ENCODE results near the gene DISC1. TPM values are rescaled to one million over a fixed set of nuclear protein-coding genes. Genes with fewer than 3 reads are reported as not detected.

DISC1 gene
- polyA plus RNA-seq, 1 of the 3 experiments (the other 2 are of a cell fraction), result 1.7 TPM

DNA sequence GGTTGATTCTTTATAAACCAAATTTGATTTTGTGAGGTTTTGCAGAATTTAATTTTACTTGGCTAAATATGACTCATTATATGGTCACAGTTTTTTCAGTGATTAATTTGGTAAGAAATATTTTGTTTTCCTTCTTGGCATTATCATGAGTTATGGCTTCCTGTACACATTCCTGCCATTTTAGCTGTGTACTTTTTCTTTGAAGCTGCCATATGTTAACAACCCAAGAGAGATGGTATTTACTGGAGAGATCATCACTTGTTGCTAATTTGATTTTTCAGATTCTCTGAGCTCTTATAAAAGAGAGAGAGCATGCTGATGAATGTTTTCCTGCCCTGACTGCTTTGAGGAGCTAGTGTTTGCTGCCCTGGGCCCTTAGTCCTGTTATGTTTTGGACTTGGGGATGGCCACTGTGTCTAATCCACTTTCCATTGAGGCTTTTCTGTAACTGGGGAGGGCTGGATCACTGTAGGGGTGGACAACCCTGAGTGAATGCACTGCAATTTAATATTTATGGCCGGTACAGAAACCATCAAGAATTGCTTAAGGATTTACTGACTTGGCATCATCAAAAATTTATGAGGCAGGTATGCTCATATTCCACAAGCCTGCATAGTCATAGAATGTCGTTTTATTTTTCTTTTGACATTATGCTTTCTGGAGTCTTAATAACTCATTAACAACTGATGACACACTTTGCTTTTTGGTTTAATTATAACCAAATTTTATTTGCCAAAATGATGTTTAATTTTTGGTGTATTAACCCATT, 200.9 kb downstream of the DISC1 start (continued):
- TF ChIP-seq, protein P1, sequence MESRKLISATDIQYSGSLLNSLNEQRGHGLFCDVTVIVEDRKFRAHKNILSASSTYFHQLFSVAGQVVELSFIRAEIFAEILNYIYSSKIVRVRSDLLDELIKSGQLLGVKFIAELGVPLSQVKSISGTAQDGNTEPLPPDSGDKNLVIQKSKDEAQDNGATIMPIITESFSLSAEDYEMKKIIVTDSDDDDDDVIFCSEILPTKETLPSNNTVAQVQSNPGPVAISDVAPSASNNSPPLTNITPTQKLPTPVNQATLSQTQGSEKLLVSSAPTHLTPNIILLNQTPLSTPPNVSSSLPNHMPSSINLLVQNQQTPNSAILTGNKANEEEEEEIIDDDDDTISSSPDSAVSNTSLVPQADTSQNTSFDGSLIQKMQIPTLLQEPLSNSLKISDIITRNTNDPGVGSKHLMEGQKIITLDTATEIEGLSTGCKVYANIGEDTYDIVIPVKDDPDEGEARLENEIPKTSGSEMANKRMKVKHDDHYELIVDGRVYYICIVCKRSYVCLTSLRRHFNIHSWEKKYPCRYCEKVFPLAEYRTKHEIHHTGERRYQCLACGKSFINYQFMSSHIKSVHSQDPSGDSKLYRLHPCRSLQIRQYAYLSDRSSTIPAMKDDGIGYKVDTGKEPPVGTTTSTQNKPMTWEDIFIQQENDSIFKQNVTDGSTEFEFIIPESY (IDR thresholded peaks at IDR 0.05; ENCODE audit: borderline replicate concordance, low read depth), result peak; percentile 34; the same call in 1 of the 2 replicates
- TF ChIP-seq, protein P2, sequence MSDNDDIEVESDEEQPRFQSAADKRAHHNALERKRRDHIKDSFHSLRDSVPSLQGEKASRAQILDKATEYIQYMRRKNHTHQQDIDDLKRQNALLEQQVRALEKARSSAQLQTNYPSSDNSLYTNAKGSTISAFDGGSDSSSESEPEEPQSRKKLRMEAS (IDR thresholded peaks at IDR 0.05; ENCODE audit: low read depth), result peak; percentile 31; the same call in 1 of the 2 replicates
- TF ChIP-seq MEF2A (IDR thresholded peaks at IDR 0.05; ENCODE audit: borderline replicate concordance, low read depth), result peak; percentile 74; the same call in 1 of the 2 replicates
- peak; percentile 55 to 96 for TF ChIP-seq EP300 (IDR thresholded peaks at IDR 0.05; ENCODE audit: borderline replicate concordance in 1 of 2, low read depth in 1 of 2, low read length in 1 of 2)
- no peak for TF ChIP-seq MXI1 (IDR thresholded peaks at IDR 0.05; ENCODE audit: low read depth, low read length)
- TF ChIP-seq GATA2 (CRISPR knock-in tag; IDR thresholded peaks at IDR 0.05), result no peak

DNA sequence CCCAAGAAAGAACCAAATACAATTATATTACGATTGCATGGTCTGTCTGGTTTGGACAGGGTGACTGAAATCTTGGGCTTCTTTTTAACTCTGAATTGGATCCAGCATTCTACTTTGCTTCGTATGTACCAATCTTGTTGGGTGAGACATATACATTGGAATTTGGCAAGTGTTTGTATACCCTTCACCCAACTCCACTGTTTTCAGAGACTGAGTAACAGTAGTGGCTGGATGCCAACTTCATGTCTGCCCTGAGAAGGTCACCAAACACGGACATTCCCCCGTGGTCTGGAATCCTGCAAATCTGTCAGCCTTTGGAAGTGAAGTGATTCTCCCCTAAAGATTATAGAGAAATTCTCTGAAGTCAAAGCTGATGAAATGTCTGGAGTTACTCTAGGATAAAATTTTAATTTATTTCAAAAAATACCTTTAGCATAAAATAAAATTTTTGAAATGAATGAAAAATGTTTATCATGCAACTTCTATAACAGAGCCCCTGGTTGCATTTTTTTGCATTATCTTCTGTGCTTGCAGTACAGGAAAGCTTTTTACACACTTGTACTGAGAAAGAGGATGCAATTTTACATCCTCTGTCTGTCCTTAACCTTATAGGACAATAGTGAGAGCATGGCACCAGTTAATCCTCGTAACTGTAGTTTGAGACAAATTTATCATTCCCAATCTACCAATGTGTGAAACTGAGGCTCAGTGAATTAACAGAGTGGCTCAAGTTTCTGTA, 201.8 kb downstream of the DISC1 start:
- Histone ChIP-seq H3K9me2 (no peaks in the 10 kb centered on the region), H3K27me3 (ENCODE audit: insufficient read depth) (no peaks in the 10 kb centered on the region), H2AFZ (ENCODE audit: low read depth) (no peak overlapping the region), H3K27ac (ENCODE audit: low read depth in 2 of 2, low read length in 1 of 2) (peak overlapping the region; percentile 87 to 89), H3K79me2 (ENCODE audit: insufficient read depth) (no peaks in the 10 kb centered on the region), H3K36me3 (replicated peaks in 1 of 2; ENCODE audit: control insufficient read depth in 1 of 2, insufficient read depth in 2 of 2, low read length in 1 of 2) (no peaks in the 10 kb centered on the region), H3K4me3 (ENCODE audit: low read depth in 2 of 2, low read length in 1 of 2) (peak overlapping the region in 1 of 2 experiments; percentile 28; a peak in 1 of 4 replicates), H3K4me1 (ENCODE audit: control insufficient read depth in 1 of 2, insufficient read depth in 2 of 2, low read depth in 1 of 2, low read length in 1 of 2) (peaks cover 12 to 13% of the 10 kb centered on the region in 2 experiments; a peak in 3 of 4 replicates), H3F3A (replicated peaks; ENCODE audit: insufficient read depth) (peaks cover 21% of the 10 kb centered on the region), H3K9me3 (no peaks in the 10 kb centered on the region), H3K9ac (peak overlapping the region; percentile 45; the same call in 1 of the 2 replicates), H3K4me2 (peak overlapping the region; percentile 51), H4K20me1 (ENCODE audit: insufficient read depth) (no peaks in the 10 kb centered on the region)
- DNase-seq, result no peak
- POLR2A ChIA-PET, result no interaction called here
- WGBS (ENCODE audit: low lambda C conversion rate), result 24% methylated on average over 5 of the region's 5 CpGs
- CTCF ChIA-PET, result no interaction called here
- peak; percentile 33 to 95; a peak in 2 of 4 replicates for TF ChIP-seq EP300 (IDR thresholded peaks at IDR 0.05; ENCODE audit: borderline replicate concordance in 1 of 2, low read depth in 1 of 2, low read length in 1 of 2)
- 0 out of 2 replicates have a peak, but pooled peaks have one; percentile 28 for TF ChIP-seq YY1 (IDR thresholded peaks at IDR 0.05; ENCODE audit: low read depth)
- TF ChIP-seq, protein P3, sequence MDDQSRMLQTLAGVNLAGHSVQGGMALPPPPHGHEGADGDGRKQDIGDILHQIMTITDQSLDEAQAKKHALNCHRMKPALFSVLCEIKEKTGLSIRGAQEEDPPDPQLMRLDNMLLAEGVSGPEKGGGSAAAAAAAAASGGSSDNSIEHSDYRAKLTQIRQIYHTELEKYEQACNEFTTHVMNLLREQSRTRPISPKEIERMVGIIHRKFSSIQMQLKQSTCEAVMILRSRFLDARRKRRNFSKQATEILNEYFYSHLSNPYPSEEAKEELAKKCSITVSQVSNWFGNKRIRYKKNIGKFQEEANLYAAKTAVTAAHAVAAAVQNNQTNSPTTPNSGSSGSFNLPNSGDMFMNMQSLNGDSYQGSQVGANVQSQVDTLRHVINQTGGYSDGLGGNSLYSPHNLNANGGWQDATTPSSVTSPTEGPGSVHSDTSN (IDR thresholded peaks at IDR 0.05), result peak; percentile 95
- TF ChIP-seq NFIC (IDR thresholded peaks at IDR 0.05; ENCODE audit: borderline replicate concordance), result peak; percentile 100
- TF ChIP-seq SIN3A (IDR thresholded peaks at IDR 0.05; ENCODE audit: borderline replicate concordance, low read depth, low read length), result peak; percentile 83
- no peak for TF ChIP-seq EZH2phosphoT487 (IDR thresholded peaks at IDR 0.05; ENCODE audit: borderline replicate concordance, low read depth)
- TF ChIP-seq, protein P4, sequence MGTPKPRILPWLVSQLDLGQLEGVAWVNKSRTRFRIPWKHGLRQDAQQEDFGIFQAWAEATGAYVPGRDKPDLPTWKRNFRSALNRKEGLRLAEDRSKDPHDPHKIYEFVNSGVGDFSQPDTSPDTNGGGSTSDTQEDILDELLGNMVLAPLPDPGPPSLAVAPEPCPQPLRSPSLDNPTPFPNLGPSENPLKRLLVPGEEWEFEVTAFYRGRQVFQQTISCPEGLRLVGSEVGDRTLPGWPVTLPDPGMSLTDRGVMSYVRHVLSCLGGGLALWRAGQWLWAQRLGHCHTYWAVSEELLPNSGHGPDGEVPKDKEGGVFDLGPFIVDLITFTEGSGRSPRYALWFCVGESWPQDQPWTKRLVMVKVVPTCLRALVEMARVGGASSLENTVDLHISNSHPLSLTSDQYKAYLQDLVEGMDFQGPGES (IDR thresholded peaks at IDR 0.05; ENCODE audit: low read depth, low read length), result no peak
- TF ChIP-seq, protein P5, sequence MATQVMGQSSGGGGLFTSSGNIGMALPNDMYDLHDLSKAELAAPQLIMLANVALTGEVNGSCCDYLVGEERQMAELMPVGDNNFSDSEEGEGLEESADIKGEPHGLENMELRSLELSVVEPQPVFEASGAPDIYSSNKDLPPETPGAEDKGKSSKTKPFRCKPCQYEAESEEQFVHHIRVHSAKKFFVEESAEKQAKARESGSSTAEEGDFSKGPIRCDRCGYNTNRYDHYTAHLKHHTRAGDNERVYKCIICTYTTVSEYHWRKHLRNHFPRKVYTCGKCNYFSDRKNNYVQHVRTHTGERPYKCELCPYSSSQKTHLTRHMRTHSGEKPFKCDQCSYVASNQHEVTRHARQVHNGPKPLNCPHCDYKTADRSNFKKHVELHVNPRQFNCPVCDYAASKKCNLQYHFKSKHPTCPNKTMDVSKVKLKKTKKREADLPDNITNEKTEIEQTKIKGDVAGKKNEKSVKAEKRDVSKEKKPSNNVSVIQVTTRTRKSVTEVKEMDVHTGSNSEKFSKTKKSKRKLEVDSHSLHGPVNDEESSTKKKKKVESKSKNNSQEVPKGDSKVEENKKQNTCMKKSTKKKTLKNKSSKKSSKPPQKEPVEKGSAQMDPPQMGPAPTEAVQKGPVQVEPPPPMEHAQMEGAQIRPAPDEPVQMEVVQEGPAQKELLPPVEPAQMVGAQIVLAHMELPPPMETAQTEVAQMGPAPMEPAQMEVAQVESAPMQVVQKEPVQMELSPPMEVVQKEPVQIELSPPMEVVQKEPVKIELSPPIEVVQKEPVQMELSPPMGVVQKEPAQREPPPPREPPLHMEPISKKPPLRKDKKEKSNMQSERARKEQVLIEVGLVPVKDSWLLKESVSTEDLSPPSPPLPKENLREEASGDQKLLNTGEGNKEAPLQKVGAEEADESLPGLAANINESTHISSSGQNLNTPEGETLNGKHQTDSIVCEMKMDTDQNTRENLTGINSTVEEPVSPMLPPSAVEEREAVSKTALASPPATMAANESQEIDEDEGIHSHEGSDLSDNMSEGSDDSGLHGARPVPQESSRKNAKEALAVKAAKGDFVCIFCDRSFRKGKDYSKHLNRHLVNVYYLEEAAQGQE (IDR thresholded peaks at IDR 0.05; ENCODE audit: low read depth, low read length), result peak; percentile 56; the same call in 1 of the 2 replicates
- peak; percentile 95 for TF ChIP-seq TEAD4 (IDR thresholded peaks at IDR 0.05; ENCODE audit: borderline replicate concordance, insufficient read depth)
- no peak for TF ChIP-seq SMC3 (IDR thresholded peaks at IDR 0.05; ENCODE audit: low read depth, low read length)
- peak; percentile 88 for TF ChIP-seq JUND (IDR thresholded peaks at IDR 0.05)
- TF ChIP-seq RXRA (IDR thresholded peaks at IDR 0.05; ENCODE audit: borderline replicate concordance, low read depth), result peak; percentile 94; the same call in 1 of the 2 replicates
- TF ChIP-seq, protein P2 (IDR thresholded peaks at IDR 0.05; ENCODE audit: low read depth), result peak; percentile 64; the same call in 1 of the 2 replicates

Measured in SK-N-SH (cell line).